GM21390 (cell line): ENCODE measurements around the gene FBXW8.

Experiments
- ATAC-seq: cut with Tn5 transposase; IDR thresholded peaks from one replicate; pipeline ENCODE4 v1.9.1; 2021; ENCODE audit not compliant: unreplicated experiment

The FBXW8 gene

GRCh38 chr12:116954710-116955381 is 44.1 kb downstream of the FBXW8 start:
- ATAC-seq = no peak

GRCh38 chr12:116955382-116956021 is 44.8 kb downstream of the FBXW8 start:
- no peak for ATAC-seq

- ATAC-seq = no peak
These were observed 47.9 kb downstream of the FBXW8 start for GRCh38 chr12:116958402-116959197.

GRCh38 chr12:116959198-116959460 is 48.4 kb downstream of the FBXW8 start:
- ATAC-seq = no peak

GRCh38 chr12:116959845-116960514 is 49.2 kb downstream of the FBXW8 start:
- peak; percentile 99 for ATAC-seq

GRCh38 chr12:116962197-116962596 is 51.4 kb downstream of the FBXW8 start:
- ATAC-seq = no peak

GRCh38 chr12:116962783-116963356 is 52.1 kb downstream of the FBXW8 start:
- ATAC-seq = no peak

- no peak for ATAC-seq
These were observed 53.6 kb downstream of the FBXW8 start for GRCh38 chr12:116964054-116965050.

- no peak for ATAC-seq
These were observed 58.2 kb downstream of the FBXW8 start for GRCh38 chr12:116968986-116969385.

GRCh38 chr12:116969615-116970585 is 59.1 kb downstream of the FBXW8 start:
- no peak for ATAC-seq

- no peak for ATAC-seq
These were observed 60.5 kb downstream of the FBXW8 start for GRCh38 chr12:116971222-116971621.

GRCh38 chr12:116975779-116976393 is 65.1 kb downstream of the FBXW8 start:
- ATAC-seq = no peak

GRCh38 chr12:116977465-116978380 is 67.0 kb downstream of the FBXW8 start:
- peak; percentile 72 for ATAC-seq

GRCh38 chr12:116978791-116979508 is 68.2 kb downstream of the FBXW8 start:
- no peak for ATAC-seq

- ATAC-seq = no peak
These were observed 69.3 kb downstream of the FBXW8 start for GRCh38 chr12:116980083-116980482.

GRCh38 chr12:116982791-116983411 is 72.2 kb downstream of the FBXW8 start:
- ATAC-seq = no peak
